Upper lobe of left lung (tissue), 4 donors: Measurements from ENCODE around the gene PAQR8.

Source experiments
- POLR2A ChIP-seq, 4 donors: fragments of 450-650 bp; IDR thresholded peaks; one replicate each; pipeline ENCODE4 v1.5.1; 2016 to 2017; ENCODE audit warnings: antibody characterized with exemption in 4 of 4, mild to moderate bottlenecking in 2 of 4
- TF ChIP-seq, protein P1 (sequence below), 6 experiments: fragments of 450-650 bp in 4 of 6; fragments of 200-600 bp in 2 of 6; sonication (generic) in 2 of 6; IDR thresholded peaks; one replicate each; pipeline ENCODE4 v1.5.1; 2016 to 2019; ENCODE audit warnings: antibody characterized with exemption in 6 of 6

DNA sequence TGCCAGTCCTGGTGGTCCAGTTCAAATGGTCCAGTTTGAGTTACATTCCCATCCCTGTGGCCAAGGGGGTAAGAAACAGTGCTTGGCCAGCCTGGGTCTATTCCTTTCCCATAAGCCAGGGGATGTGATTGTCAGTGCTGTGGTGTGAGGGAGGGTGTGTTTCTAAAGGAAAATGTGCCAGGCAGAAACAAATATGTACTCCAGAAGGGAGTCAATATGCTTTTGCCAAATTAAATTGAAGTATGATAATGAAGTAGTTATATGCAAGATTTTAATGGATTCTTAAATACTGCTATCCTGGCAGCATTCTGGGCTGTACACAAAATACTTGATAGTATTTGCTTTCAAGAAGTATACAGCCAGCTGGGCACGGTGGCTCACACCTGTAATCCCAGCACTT, 16.6 kb upstream of the PAQR8 start:
- TF ChIP-seq, protein P1, sequence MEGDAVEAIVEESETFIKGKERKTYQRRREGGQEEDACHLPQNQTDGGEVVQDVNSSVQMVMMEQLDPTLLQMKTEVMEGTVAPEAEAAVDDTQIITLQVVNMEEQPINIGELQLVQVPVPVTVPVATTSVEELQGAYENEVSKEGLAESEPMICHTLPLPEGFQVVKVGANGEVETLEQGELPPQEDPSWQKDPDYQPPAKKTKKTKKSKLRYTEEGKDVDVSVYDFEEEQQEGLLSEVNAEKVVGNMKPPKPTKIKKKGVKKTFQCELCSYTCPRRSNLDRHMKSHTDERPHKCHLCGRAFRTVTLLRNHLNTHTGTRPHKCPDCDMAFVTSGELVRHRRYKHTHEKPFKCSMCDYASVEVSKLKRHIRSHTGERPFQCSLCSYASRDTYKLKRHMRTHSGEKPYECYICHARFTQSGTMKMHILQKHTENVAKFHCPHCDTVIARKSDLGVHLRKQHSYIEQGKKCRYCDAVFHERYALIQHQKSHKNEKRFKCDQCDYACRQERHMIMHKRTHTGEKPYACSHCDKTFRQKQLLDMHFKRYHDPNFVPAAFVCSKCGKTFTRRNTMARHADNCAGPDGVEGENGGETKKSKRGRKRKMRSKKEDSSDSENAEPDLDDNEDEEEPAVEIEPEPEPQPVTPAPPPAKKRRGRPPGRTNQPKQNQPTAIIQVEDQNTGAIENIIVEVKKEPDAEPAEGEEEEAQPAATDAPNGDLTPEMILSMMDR (IDR thresholded peaks at IDR 0.05) = no peak
- no peak for TF ChIP-seq POLR2A (IDR thresholded peaks at IDR 0.05)
